AG08395 (cell line): ENCODE results near the gene PABPC1L2B.
"Not testable (repeated sequence)": the region's sequence is repeated elsewhere in the genome, so short reads cannot be mapped to it uniquely, and the experiment has no call there.

Experiments
- DNase-seq: peaks from one replicate; pipeline ENCODE4 v3.0.0; 2012; ENCODE audit warnings: mixed read lengths, low spot score

The PABPC1L2B gene

GRCh38 chrX:73002733-73003132, at the start of gene PABPC1L2B:
Gene PABPC1L2B (plus strand): TSS chrX:73002939. CDS start chrX:73003643, 704 bp downstream.
- DNase-seq: not testable (repeated sequence)

- not testable (repeated sequence) for DNase-seq
Observed at GRCh38 chrX:72959971-72960370, 42.8 kb upstream of the PABPC1L2B start.

GRCh38 chrX:72971859-72972258, 30.9 kb upstream of the PABPC1L2B start:
- not testable (repeated sequence) for DNase-seq

GRCh38 chrX:72974885-72975284, 27.9 kb upstream of the PABPC1L2B start:
- not testable (repeated sequence) for DNase-seq

- DNase-seq: not testable (repeated sequence)
Observed at GRCh38 chrX:72980894-72981469, 21.8 kb upstream of the PABPC1L2B start.

GRCh38 chrX:73004032-73004431, 1.3 kb downstream of the PABPC1L2B start:
- not testable (repeated sequence) for DNase-seq

- no peak for DNase-seq
Observed at GRCh38 chrX:73021361-73022092, 18.8 kb downstream of the PABPC1L2B start.

- not testable (repeated sequence) for DNase-seq
Observed at GRCh38 chrX:73022093-73022445, 19.3 kb downstream of the PABPC1L2B start.

- DNase-seq: no peak
Observed at GRCh38 chrX:73028876-73029275, 26.1 kb downstream of the PABPC1L2B start.
